MCF 10A (cell line): Measurements from ENCODE around the gene TET3. TPM values are rescaled to one million over a fixed set of nuclear protein-coding genes. Genes with fewer than 3 reads are reported as not detected.
A peak's percentile ranks its signal among the peaks of the same experiment; 100 is the strongest.

Experiments used
- BruUV-seq: library from RNA; stranded (reverse); fragments of 400-500 nt; replicated peaks from 2 replicates; lab custom pipeline; 2021; lab: Mats Ljungman, UMichigan
- CTCF ChIA-PET: fragments of 300-600 bp; sonication (Branson Sonifier 250); formaldehyde crosslinking; extraction: SDS; loops from one replicate; lab custom pipeline; 2021; ENCODE audit warnings: antibody characterized with exemption, inconsistent platforms; lab: Yijun Ruan, JAX
- POLR2A ChIA-PET: fragments of 300-600, 350-650 bp; sonication (Branson Sonifier 250); formaldehyde crosslinking; extraction: SDS; loops from one replicate; lab custom pipeline; 2020; ENCODE audit warnings: antibody characterized with exemption, inconsistent platforms; lab: Yijun Ruan, JAX
- DNase-seq: peaks from one replicate; pipeline ENCODE4 v3.0.0-alpha.2; 2018; ENCODE audit not compliant: unreplicated experiment
- H3K27ac Mint-ChIP-seq: one replicate; pipeline ENCODE4 v1.8.0; 2022; ENCODE audit warnings: mild to moderate bottlenecking, low read depth, mixed read lengths; ENCODE audit not compliant: unreplicated experiment
- H3K27me3 Mint-ChIP-seq: one replicate; pipeline ENCODE4 v1.8.0; 2022; ENCODE audit warnings: mixed read lengths; ENCODE audit not compliant: insufficient read depth, unreplicated experiment
- H3K36me3 Mint-ChIP-seq: one replicate; pipeline ENCODE4 v1.8.0; 2022; ENCODE audit warnings: mild to moderate bottlenecking, moderate library complexity, mixed read lengths; ENCODE audit not compliant: insufficient read depth, unreplicated experiment
- H3K4me1 Mint-ChIP-seq: one replicate; pipeline ENCODE4 v1.8.0; 2022; ENCODE audit warnings: mixed read lengths; ENCODE audit not compliant: insufficient read depth, unreplicated experiment
- H3K4me3 Mint-ChIP-seq: one replicate; pipeline ENCODE4 v1.8.0; 2022; ENCODE audit warnings: mild to moderate bottlenecking, moderate library complexity, mixed read lengths; ENCODE audit not compliant: unreplicated experiment
- H3K9me3 Mint-ChIP-seq: one replicate; pipeline ENCODE4 v1.8.0; 2022; ENCODE audit warnings: mixed read lengths; ENCODE audit not compliant: unreplicated experiment
- intact Hi-C: fragments of 100-400 bp; cut with micrococcal nuclease; formaldehyde crosslinking; loops from 2 replicates; pipeline ENCODE4 v1.14.1; 2022
- total RNA-seq: library from RNA; stranded (reverse); gene quantifications from 2 replicates; pipeline ENCODE4 v1.2.3, GENCODE V29; 2022
- TF ChIP-seq, protein P1 (sequence below): fragments of 200-600 bp; IDR thresholded peaks from one replicate; pipeline ENCODE4 v1.8.0; 2022; ENCODE audit warnings: antibody characterized with exemption, mild to moderate bottlenecking; ENCODE audit not compliant: unreplicated experiment

The TET3 gene
- total RNA-seq, 1 experiment from 2014 or later, result 17.5 TPM

DNA sequence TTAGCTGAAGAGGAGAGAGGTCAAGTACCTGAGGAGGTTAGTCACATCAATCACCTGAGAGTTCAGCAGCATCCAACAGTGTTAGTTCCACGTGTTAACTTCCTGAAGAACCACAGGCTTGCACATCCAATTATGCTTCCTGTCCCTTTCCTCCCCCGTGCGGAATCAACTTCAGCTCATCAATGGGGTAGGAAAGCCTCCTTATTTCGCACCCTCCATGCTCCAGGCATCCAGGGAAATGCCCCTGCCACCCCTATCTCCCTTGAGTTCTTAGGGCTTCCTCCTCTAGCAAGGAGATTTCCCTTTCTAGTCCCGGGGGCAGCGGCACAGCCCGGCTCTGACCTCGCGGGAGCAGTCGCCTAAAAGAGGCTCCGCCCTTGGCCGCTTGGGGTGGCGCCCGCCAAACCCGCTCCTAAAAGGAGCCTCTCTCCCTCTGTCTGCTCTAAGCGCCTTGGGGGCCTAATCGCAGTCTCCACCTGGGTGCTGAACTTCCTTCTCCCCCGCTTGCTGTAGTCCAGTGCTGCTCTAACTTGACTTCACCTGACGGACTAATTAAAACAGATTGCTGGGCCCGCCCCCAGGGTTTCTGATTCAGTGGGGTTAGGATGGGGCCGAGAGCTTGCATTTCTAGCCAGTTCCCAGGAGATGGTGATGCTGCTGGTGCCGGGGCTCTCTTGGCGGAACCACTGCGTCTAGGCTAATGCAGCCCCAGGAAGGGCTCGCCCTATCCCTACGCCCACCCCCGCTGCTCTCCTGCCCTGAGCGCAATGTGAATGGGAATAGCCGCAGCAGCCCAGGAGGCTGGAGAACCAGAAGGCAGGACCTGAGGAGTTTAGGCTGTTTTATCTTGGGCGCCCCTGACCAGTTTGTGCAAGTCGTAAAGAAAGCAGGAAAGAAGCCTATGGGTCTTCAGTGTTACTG lies 3.4 kb upstream of the TET3 start:
- intact Hi-C loops, result loop anchor here (2.0 to 10.0 kb wide), 3 partner anchors 44 to 153 kb away; partner anchors contain the start of gene STAMBP
- Mint-ChIP-seq H3K9me3 (no peaks in the 10 kb centered on the region), H3K27me3 (no peaks in the 10 kb centered on the region), H3K4me3 (peak overlapping the region; percentile 78), H3K4me1 (peaks cover 47% of the 10 kb centered on the region), H3K27ac (peak overlapping the region; percentile 43), H3K36me3 (no peaks in the 10 kb centered on the region)
- CTCF ChIA-PET, result interaction anchor here (0.6 to 1.9 kb wide), 5 partner anchors 9 to 257 kb away, joined by 3 to 7 read pairs (median 4); partner anchors contain the start of gene STAMBP
- POLR2A ChIA-PET, result interaction anchor here (0.6 to 3.3 kb wide), 25 partner anchors 10 to 244 kb away, joined by 3 to 20 read pairs (median 5); partner anchors contain the start of genes DGUOK, MOB1A, STAMBP and TPRKB
- TF ChIP-seq, protein P1, sequence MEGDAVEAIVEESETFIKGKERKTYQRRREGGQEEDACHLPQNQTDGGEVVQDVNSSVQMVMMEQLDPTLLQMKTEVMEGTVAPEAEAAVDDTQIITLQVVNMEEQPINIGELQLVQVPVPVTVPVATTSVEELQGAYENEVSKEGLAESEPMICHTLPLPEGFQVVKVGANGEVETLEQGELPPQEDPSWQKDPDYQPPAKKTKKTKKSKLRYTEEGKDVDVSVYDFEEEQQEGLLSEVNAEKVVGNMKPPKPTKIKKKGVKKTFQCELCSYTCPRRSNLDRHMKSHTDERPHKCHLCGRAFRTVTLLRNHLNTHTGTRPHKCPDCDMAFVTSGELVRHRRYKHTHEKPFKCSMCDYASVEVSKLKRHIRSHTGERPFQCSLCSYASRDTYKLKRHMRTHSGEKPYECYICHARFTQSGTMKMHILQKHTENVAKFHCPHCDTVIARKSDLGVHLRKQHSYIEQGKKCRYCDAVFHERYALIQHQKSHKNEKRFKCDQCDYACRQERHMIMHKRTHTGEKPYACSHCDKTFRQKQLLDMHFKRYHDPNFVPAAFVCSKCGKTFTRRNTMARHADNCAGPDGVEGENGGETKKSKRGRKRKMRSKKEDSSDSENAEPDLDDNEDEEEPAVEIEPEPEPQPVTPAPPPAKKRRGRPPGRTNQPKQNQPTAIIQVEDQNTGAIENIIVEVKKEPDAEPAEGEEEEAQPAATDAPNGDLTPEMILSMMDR, result no peak
- no TSS peak for BruUV-seq
- DNase-seq, result peak; percentile 59

DNA sequence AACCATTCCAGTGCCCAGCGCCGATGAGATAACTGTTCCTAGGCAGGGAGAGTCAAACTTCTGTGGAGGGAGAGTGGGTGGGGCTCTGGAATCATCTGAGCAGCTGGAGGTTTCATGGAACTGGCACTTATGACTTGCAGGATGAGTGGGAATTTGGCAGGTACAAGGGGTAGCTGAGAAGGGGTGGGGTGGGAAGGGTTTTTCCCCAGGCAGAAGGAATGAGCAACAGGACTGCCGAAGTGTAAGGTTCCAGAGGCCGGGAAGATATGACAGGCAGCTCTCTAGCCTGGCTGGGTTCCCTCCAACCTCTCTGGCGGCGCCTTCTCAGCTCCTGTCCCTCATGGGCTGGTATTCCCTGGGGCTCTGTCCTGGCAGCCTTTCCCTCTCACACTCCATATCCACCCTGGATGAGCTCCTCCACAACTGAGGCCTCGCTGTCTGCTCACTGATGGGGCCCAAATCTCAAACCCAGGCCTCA lies 2.5 kb upstream of the TET3 start:
- H3K36me3 Mint-ChIP-seq, result no peaks in the 10 kb centered on the region
- peak; percentile 93 for DNase-seq
- POLR2A ChIA-PET, result interaction anchor here (0.5 to 2.6 kb wide), 17 partner anchors 9 to 476 kb away, joined by 3 to 15 read pairs (median 4); partner anchors contain the start of genes DGUOK, MOB1A, STAMBP and TPRKB
- no peaks in the 10 kb centered on the region for H3K27me3 Mint-ChIP-seq
- BruUV-seq, result no TSS peak
- TF ChIP-seq, protein P1, result no peak
- peaks cover 55% of the 10 kb centered on the region for H3K4me1 Mint-ChIP-seq
- peak overlapping the region; percentile 49 for H3K27ac Mint-ChIP-seq
- peak overlapping the region; percentile 78 for H3K4me3 Mint-ChIP-seq
- intact Hi-C loops, result loop anchor here (2.0 to 10.0 kb wide), 3 partner anchors 45 to 153 kb away; partner anchors contain the start of gene STAMBP
- H3K9me3 Mint-ChIP-seq, result no peaks in the 10 kb centered on the region
- CTCF ChIA-PET, result interaction anchor here (0.6 to 1.9 kb wide), 5 partner anchors 24 to 256 kb away, joined by 3 to 7 read pairs (median 3); no protein-coding TSS in a partner anchor

DNA sequence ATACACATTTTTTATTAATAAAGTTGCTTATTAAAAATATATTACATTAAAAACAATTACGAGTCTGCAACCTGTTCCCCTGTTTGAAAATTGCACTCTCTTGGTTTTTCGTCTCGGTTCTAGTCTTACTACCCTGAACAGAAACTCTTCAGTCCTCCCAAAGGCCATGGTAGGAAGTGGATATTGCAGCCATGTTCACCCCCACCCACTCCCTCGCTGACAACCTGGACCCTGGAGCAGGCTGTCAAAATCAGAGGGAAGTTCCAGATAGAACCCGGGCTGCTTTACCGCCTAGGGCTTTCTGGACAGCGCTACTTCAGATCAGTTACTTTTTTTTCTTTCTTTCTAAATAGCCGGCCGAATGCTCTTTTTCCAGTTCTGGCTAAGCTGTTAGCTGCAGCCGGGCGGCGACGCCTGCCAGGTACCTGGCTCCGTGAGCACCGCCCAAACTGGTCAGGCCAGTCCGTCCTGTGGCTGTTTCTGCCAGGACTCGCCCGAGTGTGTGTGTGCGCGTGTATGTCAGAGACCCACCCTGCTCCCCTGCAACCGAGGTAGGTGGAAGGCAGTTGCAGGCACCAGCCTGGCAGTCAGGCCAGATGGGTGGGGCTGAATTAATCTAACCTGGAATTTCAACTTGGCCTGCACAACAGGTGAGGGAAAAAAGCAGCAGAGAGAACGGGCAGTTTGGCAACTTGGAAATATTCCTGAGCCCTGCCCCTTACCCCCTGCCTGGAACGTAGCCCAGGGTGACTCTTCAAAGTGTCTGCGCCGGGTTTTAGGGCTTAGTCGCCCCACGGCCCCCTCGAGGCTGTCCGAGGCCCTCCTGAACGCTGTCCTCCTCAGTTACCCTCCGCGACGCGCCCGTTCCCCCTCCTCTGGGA lies 1.1 kb upstream of the TET3 start:
- Mint-ChIP-seq H3K9me3 (no peaks in the 10 kb centered on the region), H3K27ac (peak overlapping the region; percentile 78), H3K4me3 (peak overlapping the region; percentile 74), H3K27me3 (no peaks in the 10 kb centered on the region), H3K36me3 (peaks cover 9% of the 10 kb centered on the region), H3K4me1 (peaks cover 59% of the 10 kb centered on the region)
- no TSS peak for BruUV-seq
- TF ChIP-seq, protein P1, result no peak
- DNase-seq, result peak; percentile 91
- POLR2A ChIA-PET, result interaction anchor here (0.6 to 2.6 kb wide), 11 partner anchors 10 to 407 kb away, joined by 3 to 15 read pairs (median 4); partner anchors contain the start of genes DGUOK and MOB1A
- intact Hi-C loops, result loop anchor here (2.0 to 10.0 kb wide), 3 partner anchors 46 to 155 kb away; partner anchors contain the start of gene STAMBP
- CTCF ChIA-PET, result no interaction called here
